Endodermal cell (in vitro differentiated cells): Measurements from ENCODE around the gene SMYD3. TPM values are rescaled to one million over a fixed set of nuclear protein-coding genes. Genes with fewer than 3 reads are reported as not detected.

ENCODE experiments used
- DNase-seq: peaks from one replicate; pipeline ENCODE4 v3.0.0-alpha.2; 2017
- H3K27ac ChIP-seq: 2 replicates; pipeline ENCODE4 v1.5.1; 2013; ENCODE audit warnings: mild to moderate bottlenecking, low read depth, low read length, moderate library complexity
- H3K27me3 ChIP-seq: 2 replicates; pipeline ENCODE4 v1.6.1; 2013; ENCODE audit warnings: mild to moderate bottlenecking, low read length, moderate library complexity; ENCODE audit not compliant: insufficient read depth, control insufficient read depth, poor library complexity, severe bottlenecking
- H3K36me3 ChIP-seq: 2 replicates; pipeline ENCODE4 v1.7.0; 2013; ENCODE audit warnings: mild to moderate bottlenecking, low read length, moderate library complexity; ENCODE audit not compliant: control insufficient read depth, insufficient read depth
- H3K4me1 ChIP-seq: one replicate; pipeline ENCODE4 v1.7.0; 2013; ENCODE audit warnings: low read length; ENCODE audit not compliant: control insufficient read depth, insufficient read depth
- H3K4me3 ChIP-seq: 2 replicates; pipeline ENCODE4 v1.5.1; 2013; ENCODE audit warnings: mild to moderate bottlenecking, low read length, moderate library complexity
- H3K9ac ChIP-seq: 2 replicates; pipeline ENCODE4 v1.6.1; 2013; ENCODE audit warnings: mild to moderate bottlenecking, low read length, moderate library complexity; ENCODE audit not compliant: poor library complexity, severe bottlenecking; ENCODE audit errors: extremely low read depth
- H3K9me3 ChIP-seq: 2 replicates; pipeline ENCODE4 v1.6.1; 2013; ENCODE audit warnings: mild to moderate bottlenecking, low read length, moderate library complexity; ENCODE audit not compliant: control insufficient read depth
- H3K27ac Mint-ChIP-seq: 2 replicates; pipeline ENCODE4 v1.8.0; 2020; ENCODE audit warnings: mixed read lengths
- H3K27me3 Mint-ChIP-seq: 2 replicates; pipeline ENCODE4 v1.8.0; 2021; ENCODE audit warnings: mild to moderate bottlenecking, mixed read lengths; ENCODE audit not compliant: insufficient read depth
- H3K36me3 Mint-ChIP-seq: 2 replicates; pipeline ENCODE4 v1.8.0; 2020; ENCODE audit warnings: low read depth, mixed read lengths
- H3K4me1 Mint-ChIP-seq: 2 replicates; pipeline ENCODE4 v1.8.0; 2020; ENCODE audit warnings: mixed read lengths
- H3K4me3 Mint-ChIP-seq: 2 replicates; pipeline ENCODE4 v1.8.0; 2020; ENCODE audit warnings: mild to moderate bottlenecking, moderate library complexity, mixed read lengths
- H3K9me3 Mint-ChIP-seq: 2 replicates; pipeline ENCODE4 v1.8.0; 2020; ENCODE audit warnings: mild to moderate bottlenecking, mixed read lengths
- CTCF ChIP-seq: fragments of 200-600 bp; sonication (generic); conservative IDR thresholded peaks from 2 replicates; pipeline ENCODE4 v1.5.0; 2021; ENCODE audit warnings: antibody characterized with exemption, mild to moderate bottlenecking
- WGBS, 2 experiments: methylation state at CpG; one replicate each; pipeline versions ENCODE4 v1.1.5 to v1.1.7; 2013; ENCODE audit warnings: missing lambda C conversion rate in 2 of 2, mixed read lengths in 1 of 2; ENCODE audit not compliant: insufficient coverage in 1 of 2, insufficient read length in 1 of 2; 5-methylcytosine and 5-hydroxymethylcytosine counted together
- total RNA-seq, 2 donors: library from RNA; stranded (reverse); fragmentation: NEBNext Ultra II Directional in 1 of 2; extraction: Animal tissue kit (Norgen Biotek cat#: 25700) in 1 of 2; gene quantifications; 2 replicates in 1 of 2; 3 replicates in 1 of 2; pipeline ENCODE4 v1.2.1, GENCODE V29; 2021

Gene SMYD3
- total RNA-seq, 2 donors from 2014 or later = 32.3 to 45.8 TPM

DNA sequence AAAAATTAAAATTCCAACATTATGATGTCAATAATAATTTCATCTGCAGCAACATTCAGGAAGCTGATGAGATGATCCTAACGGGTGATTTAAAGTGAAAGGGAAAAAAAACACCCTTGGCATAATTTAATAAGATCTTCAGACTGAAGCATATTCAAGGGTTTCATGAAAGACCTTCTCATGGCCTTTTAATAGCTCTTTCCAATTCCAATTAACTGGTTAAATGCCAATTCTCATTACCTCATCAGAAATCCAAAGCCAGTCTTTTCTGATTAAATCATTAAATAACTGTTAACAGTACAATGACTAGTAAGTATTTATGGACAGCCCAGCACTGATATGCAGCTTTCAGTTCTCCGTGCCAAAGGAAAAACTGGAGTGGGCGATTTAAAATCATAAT lies 407.5 kb downstream of the SMYD3 start:
- H3K4me3 ChIP-seq = no peak overlapping the region
- no peaks in the 10 kb centered on the region for H3K4me1 Mint-ChIP-seq
- H3K27ac Mint-ChIP-seq = no peak overlapping the region
- no peaks in the 10 kb centered on the region for H3K36me3 Mint-ChIP-seq
- no peaks in the 10 kb centered on the region for H3K4me1 ChIP-seq
- H3K27me3 ChIP-seq = no peaks in the 10 kb centered on the region
- WGBS, 2 experiments = 97% methylated on average over 3 of the region's 3 CpGs; no CpG with 5 or more reads in 1 of the 2 experiments
- DNase-seq = no peak
- no peak overlapping the region for H3K9ac ChIP-seq
- no peaks in the 10 kb centered on the region for H3K9me3 Mint-ChIP-seq
- H3K27ac ChIP-seq = no peak overlapping the region
- no peaks in the 10 kb centered on the region for H3K9me3 ChIP-seq
- no peaks in the 10 kb centered on the region for H3K27me3 Mint-ChIP-seq
- TF ChIP-seq CTCF = no peak
- no peaks in the 10 kb centered on the region for H3K36me3 ChIP-seq
- H3K4me3 Mint-ChIP-seq = no peak overlapping the region

DNA sequence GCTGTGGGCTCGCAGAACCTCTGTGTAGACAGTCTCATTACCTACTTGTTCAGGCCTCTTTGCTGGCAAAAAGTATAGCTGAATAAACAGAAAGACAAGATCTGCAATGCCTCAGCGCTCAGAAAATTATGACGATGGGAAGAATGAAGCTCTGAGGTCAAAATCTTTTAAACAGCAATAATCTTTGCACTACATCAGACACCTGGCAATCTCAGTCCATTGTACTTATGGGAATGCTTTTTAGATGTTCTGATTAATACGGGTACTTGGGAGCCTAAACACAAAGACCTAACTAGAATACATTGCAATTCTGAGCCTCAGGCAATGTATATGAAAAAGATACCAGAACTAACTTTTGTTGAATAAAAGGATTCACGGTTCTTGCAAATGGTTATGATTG lies 410.7 kb downstream of the SMYD3 start:
- WGBS, 2 experiments = 98 to 100% methylated on average over 2 to 5 of the region's 5 CpGs
- H3K27ac Mint-ChIP-seq = no peak overlapping the region
- Histone ChIP-seq H3K36me3 (no peaks in the 10 kb centered on the region), H3K4me1 (no peaks in the 10 kb centered on the region), H3K27me3 (no peaks in the 10 kb centered on the region), H3K9me3 (no peaks in the 10 kb centered on the region), H3K27ac (no peak overlapping the region), H3K9ac (no peak overlapping the region), H3K4me3 (no peak overlapping the region)
- H3K27me3 Mint-ChIP-seq = no peaks in the 10 kb centered on the region
- no peaks in the 10 kb centered on the region for H3K9me3 Mint-ChIP-seq
- no peaks in the 10 kb centered on the region for H3K36me3 Mint-ChIP-seq
- no peak for TF ChIP-seq CTCF
- DNase-seq = no peak
- H3K4me1 Mint-ChIP-seq = no peaks in the 10 kb centered on the region
- H3K4me3 Mint-ChIP-seq = no peak overlapping the region

DNA sequence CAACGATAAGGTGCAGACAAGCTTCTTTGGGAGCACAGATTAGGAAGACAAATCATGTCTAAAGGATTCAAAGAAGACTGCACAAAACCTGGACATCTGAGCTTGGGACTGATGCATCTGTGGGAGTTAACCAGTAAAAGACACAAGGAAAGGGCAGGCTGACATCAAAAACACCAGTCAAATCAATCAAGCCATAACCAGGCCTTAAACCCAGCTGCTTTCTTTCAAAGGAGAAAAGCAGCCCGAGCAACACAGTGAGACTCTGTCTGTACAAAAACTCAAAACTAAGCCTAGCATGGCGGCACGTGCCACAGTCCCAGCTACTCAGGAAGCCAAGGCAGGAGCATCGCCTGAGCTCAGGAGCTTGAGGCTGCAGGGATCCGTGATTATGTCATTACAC lies 411.6 kb downstream of the SMYD3 start:
- no peak overlapping the region for H3K27ac Mint-ChIP-seq

More for the DNA sequence above, 411.6 kb downstream of the SMYD3 start:
- H3K27ac ChIP-seq = no peak overlapping the region
- H3K4me1 Mint-ChIP-seq = no peaks in the 10 kb centered on the region
- H3K4me3 ChIP-seq = no peak overlapping the region
- no peaks in the 10 kb centered on the region for H3K27me3 Mint-ChIP-seq
- H3K36me3 ChIP-seq = no peaks in the 10 kb centered on the region
- WGBS, 2 experiments = 61 to 97% methylated on average over 5 to 6 of the region's 6 CpGs
- no peaks in the 10 kb centered on the region for H3K27me3 ChIP-seq
- no peak for TF ChIP-seq CTCF
- H3K9ac ChIP-seq = no peak overlapping the region
- DNase-seq = no peak
- H3K9me3 Mint-ChIP-seq = no peaks in the 10 kb centered on the region
- no peaks in the 10 kb centered on the region for H3K36me3 Mint-ChIP-seq
- no peaks in the 10 kb centered on the region for H3K9me3 ChIP-seq
- no peaks in the 10 kb centered on the region for H3K4me1 ChIP-seq
- H3K4me3 Mint-ChIP-seq = no peak overlapping the region
